Endothelial cell of umbilical vein (primary cell): ENCODE results near the gene SH3TC2. TPM values are rescaled to one million over a fixed set of nuclear protein-coding genes. Genes with fewer than 3 reads are reported as not detected.

Experiments used
- BruUV-seq: library from RNA; stranded (reverse); fragments of 400-500 nt; replicated peaks from 2 replicates; lab custom pipeline; 2021; lab: Mats Ljungman, UMichigan
- CTCF ChIA-PET: fragments of 300-600, 350-600 bp; sonication (Branson Sonifier 250); formaldehyde crosslinking; loops from one replicate; lab custom pipeline; 2021; ENCODE audit warnings: antibody characterized with exemption, inconsistent platforms; lab: Charles Lee
- POLR2A ChIA-PET: fragments of 300-600, 350-600 bp; sonication (Branson Sonifier 250); formaldehyde crosslinking; loops from one replicate; lab custom pipeline; 2021; ENCODE audit warnings: antibody characterized with exemption, inconsistent platforms; lab: Charles Lee
- DNase-seq: peaks from one replicate; pipeline ENCODE4 v3.0.0-alpha.2; 2011; ENCODE audit warnings: low read depth, low spot score
- FAIRE-seq: peaks from 2 replicates; lab custom pipeline; 2011; peaks lifted over from hg19 to GRCh38; lab: Jason Lieb, UNC
- H2AFZ ChIP-seq: 2 replicates; pipeline ENCODE4 v1.6.0; 2012; ENCODE audit warnings: low read depth, low read length, control low read depth, inconsistent platforms
- H3K27ac ChIP-seq: 2 replicates; pipeline ENCODE4 v1.5.1; 2011; ENCODE audit warnings: low read depth, mild to moderate bottlenecking, control low read depth, low read length, moderate library complexity; ENCODE audit not compliant: insufficient read depth
- H3K27me3 ChIP-seq, 2 experiments: 2 replicates each; pipeline versions ENCODE4 v1.6.0 to v1.6.1; 2011; ENCODE audit warnings: low read length in 2 of 2, mixed read lengths in 1 of 2; ENCODE audit not compliant: control insufficient read depth in 2 of 2, insufficient read depth in 2 of 2
- H3K36me3 ChIP-seq, 2 experiments: 2 replicates in 1 of 2; 3 replicates in 1 of 2; pipeline ENCODE4 v1.5.1; 2011; ENCODE audit warnings: low read length in 2 of 2, mild to moderate bottlenecking in 1 of 2, moderate library complexity in 1 of 2; ENCODE audit not compliant: control insufficient read depth in 2 of 2, insufficient read depth in 2 of 2; ENCODE audit errors: extremely low read depth in 1 of 2
- H3K4me1 ChIP-seq: 3 replicates; pipeline ENCODE4 v1.5.1; 2011; ENCODE audit warnings: mild to moderate bottlenecking, low read length; ENCODE audit not compliant: control insufficient read depth, insufficient read depth; ENCODE audit errors: extremely low read depth
- H3K4me2 ChIP-seq: 2 replicates; pipeline ENCODE4 v1.6.1; 2011; ENCODE audit warnings: low read length, control low read depth, mixed read lengths; ENCODE audit not compliant: insufficient read depth
- H3K4me3 ChIP-seq, 3 experiments: fragments of 200-600 bp in 1 of 3; sonication (generic), shearing (Covaris generic) in 1 of 3; replicated peaks in 1 of 3; 2 replicates each; pipeline ENCODE4 v1.5.1; 2011 to 2016; ENCODE audit warnings: control low read depth in 3 of 3, low read length in 3 of 3, mild to moderate bottlenecking in 2 of 3, inconsistent platforms in 1 of 3, low read depth in 1 of 3, moderate library complexity in 1 of 3; ENCODE audit not compliant: insufficient read depth in 1 of 3
- H3K79me2 ChIP-seq: 2 replicates; pipeline ENCODE4 v1.6.0; 2012; ENCODE audit warnings: low read length, inconsistent platforms; ENCODE audit not compliant: control insufficient read depth, insufficient read depth
- H3K9ac ChIP-seq: replicated peaks from 2 replicates; pipeline ENCODE3; 2011; ENCODE audit warnings: low read length, control low read depth; ENCODE audit not compliant: insufficient read depth; ENCODE audit errors: extremely low read depth
- H3K9me1 ChIP-seq: replicated peaks from 3 replicates; pipeline ENCODE4 v1.6.0; 2011; ENCODE audit warnings: mild to moderate bottlenecking, low read length; ENCODE audit not compliant: control insufficient read depth, insufficient read depth; ENCODE audit errors: extremely low read depth
- H3K9me3 ChIP-seq: replicated peaks from 2 replicates; pipeline ENCODE4 v1.5.1; 2012; ENCODE audit warnings: low read length, inconsistent platforms; ENCODE audit not compliant: control insufficient read depth, insufficient read depth
- H4K20me1 ChIP-seq: replicated peaks from 2 replicates; pipeline ENCODE3; 2011; ENCODE audit warnings: mild to moderate bottlenecking, low read length; ENCODE audit not compliant: control insufficient read depth, insufficient read depth; ENCODE audit errors: extremely low read depth
- EZH2 ChIP-seq: IDR thresholded peaks from 2 replicates; pipeline ENCODE4 v1.6.1; 2012; ENCODE audit warnings: borderline replicate concordance, low read depth, mild to moderate bottlenecking, moderate library complexity, low read length, inconsistent platforms; ENCODE audit not compliant: severe bottlenecking
- FOS ChIP-seq: IDR thresholded peaks from 2 replicates; pipeline ENCODE4 v1.6.1; 2011; ENCODE audit warnings: mild to moderate bottlenecking, low read length, moderate library complexity, borderline replicate concordance; ENCODE audit not compliant: insufficient read depth
- GATA2 ChIP-seq: IDR thresholded peaks from 2 replicates; pipeline ENCODE4 v1.7.0; 2011; ENCODE audit warnings: low read depth, mild to moderate bottlenecking, moderate library complexity, mixed read lengths, low read length; ENCODE audit not compliant: insufficient read length, insufficient read depth
- JUN ChIP-seq: IDR thresholded peaks from 2 replicates; pipeline ENCODE4 v1.6.1; 2011; ENCODE audit warnings: borderline replicate concordance, low read depth; ENCODE audit not compliant: insufficient read length, insufficient read depth
- MYC ChIP-seq: IDR thresholded peaks from one replicate; pipeline ENCODE4 v1.6.1; 2011; ENCODE audit warnings: mild to moderate bottlenecking, low read depth, low read length
- POLR2A ChIP-seq: IDR thresholded peaks from 2 replicates; pipeline ENCODE4 v1.6.1; 2012; ENCODE audit warnings: low read depth, mild to moderate bottlenecking, control low read depth, low read length
- POLR2AphosphoS5 ChIP-seq: IDR thresholded peaks from 2 replicates; pipeline ENCODE4 v1.6.1; 2012; ENCODE audit warnings: low read depth, mild to moderate bottlenecking, control low read depth, low read length, moderate library complexity; ENCODE audit not compliant: insufficient read depth
- dilution Hi-C: fragments of 300-500 bp; cut with MboI; formaldehyde crosslinking; loops from one replicate; pipeline ENCODE4 v1.15.0; 2019; ENCODE audit warnings: low sequenced_read_pairs; ENCODE audit not compliant: extremely low pct_ligation_motif_present
- intact Hi-C: fragments of 100-400 bp; cut with micrococcal nuclease; formaldehyde crosslinking; loops from one replicate; pipeline ENCODE4 v1.10.0; 2022
- polyA plus RNA-seq, 4 experiments: library from polyadenylated mRNA; depleted of rRNA in 3 of 4; stranded (reverse) in 3 of 4; unstranded in 1 of 4; fragments of >200 nt; gene quantifications; 2 replicates each; pipeline versions ENCODE4 v1.2.1 to v1.2.3, GENCODE V29; 2011 to 2012; ENCODE audit warnings: missing spikeins in 1 of 4
- total RNA-seq: library from RNA; stranded (reverse); gene quantifications from 2 replicates; pipeline ENCODE4 v1.2.3, GENCODE V29; 2021
- TF ChIP-seq, protein P1 (sequence below), 2 donors: IDR thresholded peaks; 1 replicate in 1 of 2; 2 replicates in 1 of 2; pipeline ENCODE4 v1.5.1; 2011; ENCODE audit warnings: low read length in 2 of 2, mild to moderate bottlenecking in 2 of 2, moderate library complexity in 2 of 2, control low read depth in 1 of 2, inconsistent platforms in 1 of 2, low read depth in 1 of 2; ENCODE audit not compliant: insufficient read depth in 1 of 2; ENCODE audit errors: extremely low read depth in 1 of 2
- TF ChIP-seq, protein P2 (sequence below): IDR thresholded peaks from 2 replicates; pipeline ENCODE4 v1.6.1; 2011; ENCODE audit not compliant: insufficient read depth, insufficient read length

The SH3TC2 gene
- total and polyA plus RNA-seq, 2 donors (not counting 3 experiments of a cell fraction or from before 2014, with no cell fraction given), result 0.91 to 4.3 TPM

DNA sequence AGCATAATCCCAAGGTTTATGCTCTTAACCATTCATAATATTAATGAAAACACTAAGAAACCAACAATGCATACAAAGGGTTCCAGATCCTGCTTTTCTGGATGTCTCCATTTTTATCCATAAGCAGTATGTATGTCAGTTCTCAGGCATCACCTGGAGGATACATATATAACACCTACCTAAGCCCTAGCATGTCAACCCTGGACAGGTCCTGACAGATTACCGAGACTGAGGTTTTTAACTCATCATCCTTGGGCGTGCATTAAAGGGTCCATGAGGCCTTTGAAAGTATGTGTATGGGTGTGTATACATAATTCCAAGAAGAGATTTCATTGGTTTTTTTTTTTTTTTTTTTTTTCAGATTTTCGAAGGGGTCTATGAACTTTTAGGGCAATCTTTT, 70.6 kb downstream of the SH3TC2 start:
- POLR2A ChIA-PET, result no interaction called here
- Histone ChIP-seq H3K27me3 (no peaks in the 10 kb centered on the region), H3K36me3 (no peaks in the 10 kb centered on the region), H3K4me2 (no peak overlapping the region), H3K79me2 (no peaks in the 10 kb centered on the region), H3K27ac (no peak overlapping the region), H2AFZ (no peak overlapping the region), H3K9me3 (no peaks in the 10 kb centered on the region), H3K9me1 (no peaks in the 10 kb centered on the region), H4K20me1 (no peaks in the 10 kb centered on the region), H3K4me3 (no peak overlapping the region), H3K9ac (no peak overlapping the region), H3K4me1 (no peaks in the 10 kb centered on the region)
- CTCF ChIA-PET, result interaction anchor here (0.6 to 5.5 kb wide), 5 partner anchors 23 to 1069 kb away, joined by 3 to 32 read pairs (median 17); no protein-coding TSS in a partner anchor
- TF ChIP-seq JUN (no peak), GATA2 (no peak), MYC (no peak), EZH2 (no peak), FOS (no peak), POLR2A (no peak), POLR2AphosphoS5 (no peak)
- TF ChIP-seq, protein P1, sequence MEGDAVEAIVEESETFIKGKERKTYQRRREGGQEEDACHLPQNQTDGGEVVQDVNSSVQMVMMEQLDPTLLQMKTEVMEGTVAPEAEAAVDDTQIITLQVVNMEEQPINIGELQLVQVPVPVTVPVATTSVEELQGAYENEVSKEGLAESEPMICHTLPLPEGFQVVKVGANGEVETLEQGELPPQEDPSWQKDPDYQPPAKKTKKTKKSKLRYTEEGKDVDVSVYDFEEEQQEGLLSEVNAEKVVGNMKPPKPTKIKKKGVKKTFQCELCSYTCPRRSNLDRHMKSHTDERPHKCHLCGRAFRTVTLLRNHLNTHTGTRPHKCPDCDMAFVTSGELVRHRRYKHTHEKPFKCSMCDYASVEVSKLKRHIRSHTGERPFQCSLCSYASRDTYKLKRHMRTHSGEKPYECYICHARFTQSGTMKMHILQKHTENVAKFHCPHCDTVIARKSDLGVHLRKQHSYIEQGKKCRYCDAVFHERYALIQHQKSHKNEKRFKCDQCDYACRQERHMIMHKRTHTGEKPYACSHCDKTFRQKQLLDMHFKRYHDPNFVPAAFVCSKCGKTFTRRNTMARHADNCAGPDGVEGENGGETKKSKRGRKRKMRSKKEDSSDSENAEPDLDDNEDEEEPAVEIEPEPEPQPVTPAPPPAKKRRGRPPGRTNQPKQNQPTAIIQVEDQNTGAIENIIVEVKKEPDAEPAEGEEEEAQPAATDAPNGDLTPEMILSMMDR (IDR thresholded peaks at IDR 0.05; ENCODE audit: extremely low read depth in 1 of 2, insufficient read depth in 1 of 2, low read depth in 1 of 2, low read length in 2 of 2), result no peak
- TF ChIP-seq, protein P2, sequence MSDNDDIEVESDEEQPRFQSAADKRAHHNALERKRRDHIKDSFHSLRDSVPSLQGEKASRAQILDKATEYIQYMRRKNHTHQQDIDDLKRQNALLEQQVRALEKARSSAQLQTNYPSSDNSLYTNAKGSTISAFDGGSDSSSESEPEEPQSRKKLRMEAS, result no peak
- FAIRE-seq (no peak), DNase-seq (no peak)
- dilution Hi-C loops, result no loop called here
- intact Hi-C loops, result no loop called here
- no TSS peak for BruUV-seq
